GM06990 (cell line): ENCODE data around the gene WT1.
"Not testable (repeated sequence)": the region's sequence is repeated elsewhere in the genome, so short reads cannot be mapped to it uniquely, and the experiment has no call there.

ENCODE experiments used
- DNase-seq: peaks from one replicate; pipeline ENCODE4 v3.0.0-alpha.2; 2011; ENCODE audit not compliant: insufficient read length; ENCODE audit errors: extremely low read depth
- H3K27me3 ChIP-seq: replicated peaks from 2 replicates; pipeline ENCODE4 v1.6.0; 2011; ENCODE audit warnings: low read length; ENCODE audit not compliant: control insufficient read depth, insufficient read depth
- H3K36me3 ChIP-seq: 2 replicates; pipeline ENCODE4 v1.5.1; 2011; ENCODE audit warnings: low read length; ENCODE audit not compliant: control insufficient read depth, insufficient read depth
- H3K4me3 ChIP-seq: replicated peaks from 2 replicates; pipeline ENCODE4 v1.5.1; 2011; ENCODE audit warnings: low read depth, mild to moderate bottlenecking, control low read depth, low read length
- TF ChIP-seq, protein P1 (sequence below): IDR thresholded peaks from 2 replicates; pipeline ENCODE4 v1.5.1; 2011; ENCODE audit warnings: low read length, control low read depth, mild to moderate bottlenecking, inconsistent platforms; ENCODE audit not compliant: insufficient read depth, poor library complexity, severe bottlenecking

WT1 gene

DNA sequence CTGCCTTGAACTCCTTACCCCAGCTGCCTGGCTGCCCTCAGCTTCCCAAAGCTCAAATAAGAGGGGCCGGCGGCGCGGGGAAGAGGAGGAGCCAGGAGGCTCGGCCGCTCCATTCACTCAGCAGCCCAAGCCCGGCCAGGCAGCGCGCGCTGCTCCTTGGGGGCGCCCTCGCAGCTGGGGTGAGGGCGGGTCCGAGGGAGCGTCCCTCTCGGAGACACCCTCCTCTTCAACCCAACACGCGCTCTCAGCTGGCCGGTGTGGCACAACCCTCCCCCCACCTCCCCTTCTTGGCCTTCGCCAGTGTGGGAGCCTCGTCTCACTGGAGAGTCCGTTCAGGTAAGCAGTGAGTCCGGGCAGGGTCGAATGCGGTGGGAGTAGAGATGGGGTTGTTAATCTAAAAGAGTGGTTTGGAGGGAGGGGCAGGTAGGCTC, at the start of gene WT1:
WT1 (minus strand) TSS at position 29 of the 431 bp plus-strand sequence.
- no peak for DNase-seq
- no peaks in the 10 kb centered on the region; the same call in 1 of the 2 replicates for H3K27me3 ChIP-seq
- H3K36me3 ChIP-seq: no peaks in the 10 kb centered on the region
- TF ChIP-seq, protein P1, sequence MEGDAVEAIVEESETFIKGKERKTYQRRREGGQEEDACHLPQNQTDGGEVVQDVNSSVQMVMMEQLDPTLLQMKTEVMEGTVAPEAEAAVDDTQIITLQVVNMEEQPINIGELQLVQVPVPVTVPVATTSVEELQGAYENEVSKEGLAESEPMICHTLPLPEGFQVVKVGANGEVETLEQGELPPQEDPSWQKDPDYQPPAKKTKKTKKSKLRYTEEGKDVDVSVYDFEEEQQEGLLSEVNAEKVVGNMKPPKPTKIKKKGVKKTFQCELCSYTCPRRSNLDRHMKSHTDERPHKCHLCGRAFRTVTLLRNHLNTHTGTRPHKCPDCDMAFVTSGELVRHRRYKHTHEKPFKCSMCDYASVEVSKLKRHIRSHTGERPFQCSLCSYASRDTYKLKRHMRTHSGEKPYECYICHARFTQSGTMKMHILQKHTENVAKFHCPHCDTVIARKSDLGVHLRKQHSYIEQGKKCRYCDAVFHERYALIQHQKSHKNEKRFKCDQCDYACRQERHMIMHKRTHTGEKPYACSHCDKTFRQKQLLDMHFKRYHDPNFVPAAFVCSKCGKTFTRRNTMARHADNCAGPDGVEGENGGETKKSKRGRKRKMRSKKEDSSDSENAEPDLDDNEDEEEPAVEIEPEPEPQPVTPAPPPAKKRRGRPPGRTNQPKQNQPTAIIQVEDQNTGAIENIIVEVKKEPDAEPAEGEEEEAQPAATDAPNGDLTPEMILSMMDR: no peak
- H3K4me3 ChIP-seq: no peak within 1 kb of the TSS

DNA sequence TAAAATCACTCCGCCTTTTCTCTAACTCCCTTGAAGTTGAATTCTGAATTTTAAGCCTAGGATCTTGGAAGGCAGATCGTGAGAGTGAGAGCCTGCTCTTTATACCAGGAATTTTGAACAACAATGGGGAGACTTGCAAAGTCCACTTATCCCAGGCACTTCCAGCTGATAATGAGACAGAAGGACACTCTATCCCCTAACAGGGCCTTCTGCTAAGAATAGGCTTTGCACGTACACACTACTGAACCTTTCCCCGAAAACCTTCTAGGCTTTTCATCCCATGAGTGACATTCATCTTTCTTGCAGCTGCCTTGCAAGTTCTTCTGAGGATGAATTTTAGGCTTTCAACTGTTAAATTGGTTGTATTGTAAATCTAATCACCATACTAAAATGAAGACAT, 44.0 kb upstream of the WT1 start:
- Histone ChIP-seq H3K27me3 (no peaks in the 10 kb centered on the region), H3K36me3 (no peaks in the 10 kb centered on the region), H3K4me3 (no peak overlapping the region)
- DNase-seq: no peak
- TF ChIP-seq, protein P1: no peak

DNA sequence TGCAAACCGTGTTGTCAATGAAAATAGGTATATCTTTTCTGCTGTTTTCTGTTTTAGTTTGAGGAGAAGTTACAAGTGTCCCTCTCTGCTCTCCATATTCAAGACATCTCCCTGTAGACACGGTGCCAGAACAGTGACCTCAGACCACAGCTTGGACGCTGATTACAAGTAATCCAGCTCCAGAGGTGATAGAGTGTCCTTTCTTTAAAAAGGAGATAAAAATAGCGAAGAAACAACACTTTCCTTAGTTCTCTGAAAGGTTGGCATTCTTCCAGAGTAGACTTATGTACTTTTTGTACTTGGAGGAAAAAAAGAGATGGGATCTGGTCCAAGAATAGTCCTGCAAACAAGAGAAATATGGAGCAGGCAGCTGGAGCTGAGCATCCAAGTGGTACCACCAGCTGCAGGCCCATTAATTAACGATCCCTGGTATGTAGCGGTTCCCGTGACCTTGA, 43.0 kb upstream of the WT1 start:
- TF ChIP-seq, protein P1: no peak
- no peak overlapping the region for H3K4me3 ChIP-seq
- no peaks in the 10 kb centered on the region for H3K36me3 ChIP-seq
- DNase-seq: no peak
- H3K27me3 ChIP-seq: no peaks in the 10 kb centered on the region

DNA sequence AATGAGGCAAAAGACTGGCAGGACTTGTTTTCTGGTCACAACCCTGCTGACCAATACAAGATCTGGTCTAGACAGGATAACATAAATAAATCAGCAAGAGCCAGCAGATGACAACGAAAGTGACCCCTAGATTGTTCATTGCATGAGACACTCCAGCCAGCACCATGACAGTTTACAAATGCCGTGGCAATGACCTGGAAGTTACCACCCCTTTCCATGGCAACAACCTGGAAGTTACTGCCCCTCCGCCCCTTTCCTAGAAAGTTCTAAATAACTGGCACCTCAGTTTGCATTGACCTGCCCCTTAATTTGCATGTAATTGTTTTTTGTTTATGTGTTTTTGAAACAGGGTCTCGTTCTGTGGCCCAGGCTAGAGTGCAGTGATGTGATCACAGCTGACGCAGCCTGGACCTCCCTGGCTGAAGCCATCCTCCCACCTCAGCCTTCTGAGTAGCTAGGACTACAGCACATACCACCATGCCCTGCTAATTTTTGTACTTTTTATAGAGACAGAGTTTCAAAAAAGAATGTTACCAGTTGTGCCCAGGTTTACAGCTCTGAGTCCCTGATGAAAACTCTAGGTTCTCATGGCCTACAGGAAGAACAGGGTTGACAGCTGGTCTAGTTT, 38.1 kb upstream of the WT1 start:
- TF ChIP-seq, protein P1: no peak
- Histone ChIP-seq H3K36me3 (no peaks in the 10 kb centered on the region), H3K4me3 (no peak overlapping the region), H3K27me3 (no peaks in the 10 kb centered on the region)
- DNase-seq: no peak

DNA sequence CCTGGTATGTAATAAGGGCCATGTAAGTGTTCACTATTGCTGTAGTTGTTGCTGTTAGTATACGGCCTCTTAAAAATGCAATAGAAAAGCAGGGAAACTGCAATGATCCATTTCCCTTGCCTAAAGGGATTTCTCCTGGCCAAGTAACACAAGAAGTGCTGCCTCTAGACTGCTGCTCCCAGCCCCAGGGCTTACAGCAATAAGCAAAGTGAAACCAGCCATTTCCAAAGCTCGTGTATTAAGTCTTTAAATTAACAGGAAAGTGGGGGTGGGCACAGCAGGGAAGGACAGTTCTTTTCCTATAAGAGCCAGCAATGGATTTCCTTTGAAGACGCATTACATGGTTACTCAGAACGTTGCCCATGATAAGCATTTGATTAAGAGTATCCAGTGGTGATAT, 36.9 kb upstream of the WT1 start:
- Histone ChIP-seq H3K27me3 (no peaks in the 10 kb centered on the region), H3K4me3 (no peak overlapping the region), H3K36me3 (no peaks in the 10 kb centered on the region)
- TF ChIP-seq, protein P1: no peak
- DNase-seq: no peak

DNA sequence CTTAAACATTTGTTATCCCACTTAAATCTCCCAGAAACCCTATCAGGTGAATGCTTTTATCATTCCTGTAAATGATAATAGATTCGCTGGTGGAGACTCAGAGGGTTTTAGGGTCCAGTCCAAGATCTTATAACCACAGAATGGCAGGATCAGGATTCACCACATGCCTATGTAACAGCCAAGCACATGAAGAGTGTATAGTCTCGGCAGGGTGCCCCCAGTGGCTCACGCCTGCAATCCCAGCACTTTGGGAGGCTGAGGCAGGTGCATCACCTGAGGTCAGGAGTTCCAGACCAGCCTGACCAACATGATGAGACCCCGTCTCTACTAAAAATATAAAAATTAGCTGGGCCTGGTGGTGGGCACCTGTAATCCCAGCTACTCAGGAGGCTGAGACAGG, 36.2 kb upstream of the WT1 start:
- DNase-seq, H3K36me3 ChIP-seq, H3K27me3 ChIP-seq, H3K4me3 ChIP-seq: not testable (repeated sequence)
- TF ChIP-seq, protein P1: peak; percentile 1
